NCI-H2029 (cell line): ENCODE measurements around the gene STRN3.
"Not testable (repeated sequence)": the region's sequence is repeated elsewhere in the genome, so short reads cannot be mapped to it uniquely, and the experiment has no call there.

ENCODE experiments used
- DNase-seq: peaks from one replicate; lab custom pipeline; 2025; lab: John Stamatoyannopoulos, UW

The STRN3 gene

GRCh38 chr14:31001339-31001658 lies 24.9 kb downstream of the STRN3 start:
- no peak for DNase-seq

- DNase-seq = no peak
Observed at GRCh38 chr14:31000629-31001338, 25.4 kb downstream of the STRN3 start.

- DNase-seq = no peak
Observed at GRCh38 chr14:30999038-30999773, 27.0 kb downstream of the STRN3 start.

- DNase-seq = no peak
Observed at GRCh38 chr14:30998100-30998706, 28.0 kb downstream of the STRN3 start.

GRCh38 chr14:30996892-30997659 lies 29.1 kb downstream of the STRN3 start:
- no peak for DNase-seq

GRCh38 chr14:30995689-30996088 lies 30.5 kb downstream of the STRN3 start:
- DNase-seq = no peak

- no peak for DNase-seq
Observed at GRCh38 chr14:30994681-30995620, 31.2 kb downstream of the STRN3 start.

- DNase-seq = no peak
Observed at GRCh38 chr14:30993071-30993470, 33.1 kb downstream of the STRN3 start.

GRCh38 chr14:30991408-30991807 lies 34.8 kb downstream of the STRN3 start:
- no peak for DNase-seq

GRCh38 chr14:30990770-30991169 lies 35.4 kb downstream of the STRN3 start:
- DNase-seq = no peak

GRCh38 chr14:30988509-30988908 lies 37.7 kb downstream of the STRN3 start:
- DNase-seq = no peak

- no peak for DNase-seq
Observed at GRCh38 chr14:30985796-30986195, 40.4 kb downstream of the STRN3 start.

GRCh38 chr14:30983858-30984257 lies 42.3 kb downstream of the STRN3 start:
- DNase-seq = no peak

GRCh38 chr14:30982533-30982932 lies 43.6 kb downstream of the STRN3 start:
- no peak for DNase-seq

- no peak for DNase-seq
Observed at GRCh38 chr14:30980980-30981379, 45.2 kb downstream of the STRN3 start.

GRCh38 chr14:30980106-30980704 lies 46.0 kb downstream of the STRN3 start:
- DNase-seq = peak; percentile 96

GRCh38 chr14:30977752-30978151 lies 48.4 kb downstream of the STRN3 start:
- DNase-seq = no peak

GRCh38 chr14:30974628-30975027 lies 51.6 kb downstream of the STRN3 start:
- DNase-seq = peak; percentile 81

GRCh38 chr14:30972882-30973582 lies 53.1 kb downstream of the STRN3 start:
- no peak for DNase-seq

- DNase-seq = not testable (repeated sequence)
Observed at GRCh38 chr14:30972036-30972732, 54.0 kb downstream of the STRN3 start.
